ENCODE data around the gene PER1.
A peak's percentile ranks its signal among the peaks of the same experiment; 100 is the strongest.

The PER1 gene

DNA sequence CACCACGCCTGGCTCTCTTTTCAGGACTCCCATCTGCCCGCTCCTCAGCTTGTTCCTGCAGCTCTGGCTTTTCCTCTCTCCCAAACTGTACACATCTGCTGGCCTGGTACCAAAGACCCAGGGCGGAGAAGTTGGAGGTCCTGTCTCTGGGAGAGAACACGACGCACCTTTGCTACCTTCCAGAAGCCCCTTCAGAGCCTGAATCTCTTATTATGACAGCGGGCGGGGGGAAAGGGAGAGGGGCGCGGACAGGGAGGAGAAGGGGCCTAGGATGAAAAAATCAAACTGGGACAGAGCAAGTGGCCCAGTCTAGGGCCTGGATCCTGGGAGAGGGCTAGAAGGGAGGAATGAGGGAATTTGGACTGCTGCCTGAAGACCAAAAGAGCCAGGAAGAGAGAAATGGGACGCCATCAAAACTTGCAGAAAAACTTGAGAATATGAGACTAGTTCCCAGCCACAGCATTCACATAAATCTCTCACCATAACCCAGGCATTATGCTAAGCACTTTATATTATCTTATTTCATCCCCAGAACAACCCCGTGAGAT is 2.5 kb upstream of the PER1 start:
- DNase-seq (ENCODE audit: low read depth in 2 of 2): no peak

DNA sequence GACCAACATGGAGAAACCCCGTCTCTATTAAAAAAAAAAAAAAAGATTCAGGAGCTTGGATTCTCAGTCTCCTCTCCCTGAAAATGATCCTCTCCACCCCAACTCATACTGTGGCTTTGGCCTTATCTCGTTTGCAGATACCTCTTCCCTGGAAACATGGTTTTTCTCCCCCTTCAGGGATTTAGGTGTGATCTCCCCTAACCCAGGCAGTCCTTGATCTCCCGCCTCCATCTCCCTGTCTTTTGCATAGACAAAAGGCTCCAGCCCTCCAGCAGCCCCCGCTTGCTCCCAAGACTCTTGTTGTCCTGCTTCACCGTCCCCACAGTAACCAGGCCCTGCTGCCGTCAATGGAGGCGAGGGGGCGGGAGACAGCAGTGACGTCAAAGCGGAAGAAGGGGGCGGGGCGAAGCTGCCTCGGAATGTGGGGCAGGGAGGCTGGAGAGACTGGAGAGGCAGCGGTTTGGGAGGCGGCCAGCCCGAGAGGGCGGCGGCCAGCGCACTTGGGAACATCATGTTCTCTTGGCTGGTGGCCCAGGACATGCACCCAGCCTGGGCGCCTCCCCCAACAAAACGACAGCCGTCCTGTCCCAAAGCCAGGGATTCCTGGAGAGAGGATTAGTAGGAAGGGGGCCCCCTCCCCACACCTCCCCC is 1.9 kb upstream of the PER1 start:
- DNase-seq (ENCODE audit: low read depth in 2 of 2): peak; percentile 74 to 81

DNA sequence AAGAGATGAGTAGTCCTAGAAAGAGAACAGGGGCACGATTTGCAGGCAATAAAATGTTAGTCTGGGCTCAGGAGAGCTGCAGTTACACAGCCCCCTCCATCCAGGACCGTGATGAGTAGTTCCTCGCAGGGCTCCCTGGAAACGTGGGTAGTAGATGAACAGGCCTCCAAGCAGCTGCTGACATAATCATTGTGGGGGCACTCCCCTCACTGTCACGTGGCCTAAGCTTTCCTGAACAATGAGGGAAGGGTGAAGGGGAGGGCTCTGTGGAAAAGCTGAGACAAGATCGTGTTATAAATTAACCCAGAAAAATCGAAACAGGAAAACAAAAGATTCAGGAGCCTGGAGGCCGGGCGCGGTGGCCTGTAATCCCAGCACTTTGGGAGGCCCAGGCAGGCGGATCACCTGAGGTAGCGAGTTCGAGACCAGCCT is 1.3 kb upstream of the PER1 start:
- no peak for DNase-seq (ENCODE audit: low read depth in 2 of 2)

DNA sequence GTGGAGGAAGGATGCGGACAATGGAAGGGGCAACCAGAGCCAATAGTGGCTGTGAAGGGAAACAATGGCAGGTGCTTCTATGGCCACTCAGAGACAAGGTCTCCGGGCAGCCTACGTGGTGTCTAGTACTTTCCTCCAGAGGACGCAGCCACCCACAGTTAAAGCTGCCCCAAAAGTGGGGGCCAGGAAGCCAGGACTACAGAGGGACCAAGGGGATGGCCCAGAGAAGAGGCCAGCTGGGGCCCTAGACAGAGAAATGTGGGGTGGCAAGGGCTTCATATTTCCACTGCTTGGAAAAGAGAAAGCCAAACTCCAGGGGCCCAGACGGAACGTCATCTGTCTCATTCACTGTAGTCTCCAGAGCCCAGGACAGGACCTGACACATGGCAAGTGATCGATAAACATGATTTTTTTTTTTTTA is 837 bp upstream of the PER1 start:
- no peak for DNase-seq (ENCODE audit: low read depth in 2 of 2)

DNA sequence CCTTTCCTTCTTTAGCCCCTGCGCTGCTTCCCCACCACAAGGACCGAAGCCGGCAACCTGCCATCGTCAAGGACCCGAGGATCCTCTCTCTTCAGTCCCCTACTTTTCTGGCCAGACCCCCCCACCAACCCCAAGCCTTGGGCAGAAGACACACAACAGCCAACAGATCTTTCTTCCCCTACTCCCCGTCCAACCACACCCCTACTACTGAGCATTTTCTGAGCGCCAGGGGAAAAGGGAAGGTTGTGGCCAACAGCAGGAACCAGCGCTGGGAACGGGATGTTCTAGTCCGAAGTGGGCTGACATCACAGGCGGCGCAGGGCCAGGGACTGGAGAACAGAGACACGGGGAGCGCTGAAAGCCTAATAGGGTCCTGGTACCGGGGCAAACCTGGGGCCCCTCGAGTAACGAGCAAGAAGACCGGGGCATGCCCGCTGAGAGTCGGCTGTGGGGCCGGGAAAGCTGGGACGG is 528 bp downstream of the PER1 start:
- DNase-seq (ENCODE audit: low read depth in 2 of 2): no peak

DNA sequence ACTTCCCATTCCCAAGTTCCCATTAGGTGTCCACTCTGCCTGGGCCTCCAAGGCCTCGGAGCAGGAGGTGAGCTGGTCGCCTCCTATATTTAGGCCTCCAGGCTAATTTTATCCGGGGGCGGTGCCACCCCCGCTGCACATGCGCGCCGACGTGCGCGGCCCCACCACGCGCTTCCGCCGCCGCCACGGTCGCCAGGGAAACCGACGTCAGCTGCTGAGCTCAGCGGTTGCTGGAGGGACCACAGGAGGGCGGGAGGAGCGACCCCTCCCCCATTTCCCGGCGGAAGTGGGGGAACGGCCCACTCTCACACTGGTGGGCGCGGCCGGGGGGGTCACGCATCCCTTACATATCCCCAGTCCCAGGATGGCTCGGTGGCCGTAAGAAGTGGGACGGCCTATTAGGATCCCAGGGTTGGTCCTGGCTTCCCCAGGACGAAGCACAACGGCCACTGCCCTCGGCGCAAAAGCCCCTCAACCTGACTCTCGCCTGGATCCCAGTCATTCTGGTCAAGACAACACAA is 1.0 kb downstream of the PER1 start:
- DNase-seq (ENCODE audit: low read depth in 2 of 2): peak; percentile 62 to 84

DNA sequence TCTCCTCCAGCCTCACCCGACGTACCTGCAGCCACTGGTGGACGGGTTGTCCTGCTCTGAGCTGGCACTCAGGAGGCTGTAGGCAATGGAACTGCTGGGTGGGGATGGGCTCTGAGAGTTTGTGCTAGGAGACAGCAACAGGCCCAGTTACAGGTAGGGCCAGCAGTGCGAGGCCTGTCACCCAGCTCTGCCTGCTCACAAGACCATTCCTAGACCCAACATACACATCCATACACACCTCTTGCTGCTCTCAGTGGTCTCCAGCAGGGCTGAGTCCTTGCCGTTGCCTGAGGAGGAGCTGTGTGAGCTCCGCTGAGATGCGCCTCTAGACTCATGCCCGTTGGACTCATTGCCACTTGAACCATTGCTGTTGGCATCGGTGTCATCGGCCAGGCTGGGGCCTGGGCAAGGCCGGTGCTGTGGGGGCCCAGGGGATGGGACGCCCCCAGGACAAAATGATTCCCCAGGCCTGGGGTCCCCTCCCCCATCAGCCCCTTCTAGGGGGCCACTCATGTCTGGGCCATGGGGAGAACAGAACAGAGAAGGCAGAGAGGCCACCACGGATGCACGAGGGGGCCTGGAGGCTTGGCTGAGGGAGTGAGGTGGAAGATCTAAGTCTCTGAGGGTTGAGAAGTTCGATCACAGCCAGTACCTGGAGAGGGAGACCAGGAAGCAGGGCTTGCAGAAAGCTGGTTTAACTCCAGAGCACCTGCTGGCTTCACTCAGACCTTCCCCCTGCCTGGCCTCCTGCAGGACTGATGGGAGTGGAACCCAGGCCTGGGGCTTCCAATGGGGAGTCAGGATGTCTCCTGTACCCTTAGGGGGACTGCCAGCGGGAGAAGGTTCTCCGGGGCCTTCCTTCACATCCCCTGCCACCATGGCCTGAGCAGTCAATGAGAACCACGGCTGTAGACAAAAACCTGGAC is 1.7 kb downstream of the PER1 start:
- no peak for DNase-seq (ENCODE audit: low read depth in 2 of 2)

DNA sequence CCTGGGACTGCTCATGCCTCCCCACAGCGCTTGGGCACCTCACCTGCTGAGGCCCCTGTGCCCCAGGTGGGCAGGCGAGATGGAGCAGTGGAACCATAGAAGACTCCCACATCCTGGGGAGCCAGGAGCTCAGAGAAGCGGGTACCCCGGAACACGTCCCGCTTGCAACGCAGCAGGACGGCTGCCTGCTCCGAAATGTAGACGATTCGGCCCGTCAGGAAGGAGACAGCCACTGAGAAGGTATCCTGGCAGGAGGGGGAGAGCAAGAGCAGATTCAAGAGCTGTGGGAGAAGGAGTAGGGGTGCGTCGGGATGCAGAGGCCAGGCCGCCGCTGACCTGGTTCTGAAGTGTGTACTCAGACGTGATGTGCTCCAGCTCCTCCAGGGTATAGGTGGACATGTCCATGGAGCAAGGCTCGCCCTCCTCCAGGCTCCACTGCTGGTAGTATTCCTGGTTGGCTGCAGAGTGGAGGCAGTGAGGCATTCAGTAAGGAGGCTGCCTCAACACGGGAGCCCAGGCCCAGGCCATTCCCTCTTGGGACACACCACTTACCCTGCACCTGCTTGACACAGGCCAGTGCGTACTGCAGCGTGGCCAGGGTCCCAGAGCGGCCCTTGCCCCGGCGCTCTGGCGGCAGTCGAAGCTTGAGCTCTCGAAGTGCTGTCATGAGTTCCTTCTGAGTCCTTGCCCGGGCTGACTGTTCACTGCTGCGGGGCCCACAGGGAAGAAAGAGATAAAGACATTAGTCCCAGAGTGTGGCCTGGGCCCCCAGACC is 2.6 kb downstream of the PER1 start:
- DNase-seq (ENCODE audit: low read depth in 2 of 2): no peak

DNA sequence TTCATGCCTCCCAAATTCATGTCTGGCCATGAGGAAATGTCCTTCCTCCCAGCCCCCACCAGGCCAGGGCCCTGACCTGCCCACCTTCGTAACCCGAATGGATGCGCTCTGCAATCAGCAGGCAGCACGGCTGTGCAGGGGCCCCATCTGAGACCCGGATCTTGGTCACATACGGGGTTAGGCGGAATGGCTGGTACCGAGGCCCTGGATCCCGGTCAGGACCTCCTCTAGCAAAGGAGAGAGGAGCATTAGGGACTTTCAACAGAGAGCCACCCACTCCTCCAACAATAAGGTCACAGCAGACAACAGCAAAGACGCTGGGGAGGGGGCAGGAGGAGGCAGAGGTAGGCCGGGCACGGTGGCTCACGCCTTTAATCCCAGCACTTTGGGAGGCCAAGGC is 3.6 kb downstream of the PER1 start:
- DNase-seq (ENCODE audit: low read depth in 2 of 2): no peak

DNA sequence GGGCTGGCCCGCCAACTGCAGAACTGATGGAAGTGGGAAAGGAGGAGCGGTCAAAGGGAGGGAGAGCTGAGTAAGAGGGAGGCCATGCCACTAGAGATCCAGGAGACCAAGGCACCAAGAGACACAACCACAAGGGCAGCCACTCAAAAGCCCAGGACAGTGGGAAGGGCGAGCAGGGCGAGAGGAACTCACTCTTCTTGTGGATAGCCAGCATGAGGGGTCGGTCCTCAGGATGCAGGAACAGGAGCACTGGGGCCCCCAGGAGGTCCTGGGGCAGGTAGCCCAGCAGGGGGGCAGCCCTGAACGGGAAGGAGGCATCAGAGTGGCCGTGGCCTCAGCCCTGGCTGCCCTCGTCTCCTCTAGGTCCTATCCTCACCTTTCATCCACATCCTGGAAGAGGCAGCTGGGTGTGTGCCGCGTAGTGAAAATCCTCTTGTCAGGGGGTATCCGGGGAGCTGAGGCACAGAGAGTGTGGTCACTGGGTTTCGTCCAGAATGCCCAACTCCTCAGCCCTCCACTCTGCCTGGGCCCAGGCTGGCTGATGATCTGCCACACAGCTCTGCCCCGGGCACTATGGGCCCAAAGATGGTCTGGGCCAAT is 4.3 kb downstream of the PER1 start:
- DNase-seq (ENCODE audit: low read depth in 2 of 2): no peak

DNA sequence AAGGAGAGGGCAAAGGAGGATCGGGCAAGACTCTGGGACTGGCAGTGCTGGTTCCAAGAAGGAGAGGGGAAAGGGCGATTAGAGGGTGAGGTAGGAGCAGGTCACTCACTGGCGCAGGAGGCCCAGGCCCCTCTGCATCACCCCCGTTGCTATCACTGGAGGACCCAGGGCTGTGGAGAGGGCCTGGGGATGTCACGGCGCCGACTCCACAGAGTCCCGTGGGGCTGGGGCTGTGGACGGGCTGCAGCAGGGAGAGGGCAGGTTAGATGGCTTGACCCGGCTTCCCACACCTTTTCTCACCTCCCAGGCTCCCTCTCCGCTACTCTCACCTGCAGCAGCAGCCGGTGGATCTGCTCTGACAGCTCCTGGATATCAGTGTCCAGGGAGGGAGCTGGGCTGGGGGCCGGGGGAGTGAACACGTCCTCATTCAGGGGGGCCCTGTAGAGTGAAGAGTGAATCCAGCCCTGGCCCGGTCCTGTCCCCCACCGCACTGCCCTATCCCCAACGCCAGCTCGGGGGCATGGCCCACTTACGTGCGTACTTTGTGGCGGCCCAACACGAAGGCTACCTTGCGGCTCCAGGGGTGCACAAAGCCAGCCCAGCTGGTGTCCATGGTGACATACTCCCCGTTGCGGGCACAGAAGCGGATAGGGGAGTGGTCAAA is 4.9 kb downstream of the PER1 start:
- DNase-seq (ENCODE audit: low read depth in 2 of 2): no peak

DNA sequence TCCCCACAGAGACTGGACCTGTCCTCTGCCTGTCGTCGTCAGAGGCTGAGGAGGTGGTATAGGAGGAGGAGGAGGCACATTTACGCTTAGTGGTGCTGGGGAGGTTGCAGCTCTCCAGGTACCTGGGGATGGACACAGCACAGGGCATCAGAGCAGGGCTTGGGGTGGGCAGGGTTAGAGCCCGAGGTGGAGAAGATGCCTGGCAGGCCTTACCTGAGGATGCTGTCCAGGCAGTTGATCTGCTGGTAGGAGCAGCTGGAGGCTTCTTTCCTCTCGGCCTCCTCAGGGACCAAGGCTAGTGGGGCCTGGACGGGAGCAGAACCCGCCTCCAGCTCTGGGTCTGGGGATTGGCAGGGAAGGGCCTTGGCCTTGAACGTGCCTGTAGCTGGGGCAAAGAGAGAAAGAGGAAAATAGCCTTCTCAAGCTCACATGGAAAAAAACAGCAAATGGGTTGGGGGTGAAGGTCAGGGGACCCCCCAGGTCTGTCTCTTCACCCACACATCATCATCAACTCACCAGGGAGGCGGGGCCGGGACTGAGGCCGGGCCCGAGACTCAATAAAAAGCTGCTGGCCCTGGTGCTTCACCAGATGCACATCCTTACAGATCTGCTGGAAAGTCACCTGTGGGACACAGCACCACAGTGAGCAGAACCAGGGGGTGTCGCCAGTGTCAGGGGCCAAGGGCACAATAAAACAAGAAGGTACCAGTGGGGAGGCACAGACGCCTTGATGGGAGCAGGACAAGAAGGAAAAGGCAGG is 5.6 kb downstream of the PER1 start:
- no peak for DNase-seq (ENCODE audit: low read depth in 2 of 2)

DNA sequence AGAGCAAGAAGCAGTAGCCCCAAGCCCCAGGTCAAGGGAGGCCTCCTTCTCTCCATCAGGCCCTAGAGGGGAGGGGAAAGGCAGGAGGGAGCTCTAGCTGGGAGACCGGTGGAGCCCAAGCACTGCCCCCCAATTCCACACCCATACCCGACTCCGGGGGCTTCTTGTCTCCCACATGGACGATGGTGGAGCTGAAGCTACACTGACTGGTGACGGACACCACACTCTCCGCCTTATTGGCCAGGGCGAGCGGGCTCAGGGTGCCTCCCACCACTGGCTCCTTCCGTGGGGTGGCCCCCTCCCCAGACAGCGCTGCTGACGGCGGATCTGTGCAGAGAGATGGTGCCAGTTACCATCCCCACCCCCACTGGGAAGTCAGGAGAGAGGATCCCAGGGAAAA is 6.4 kb downstream of the PER1 start:
- DNase-seq (ENCODE audit: low read depth in 2 of 2): no peak

DNA sequence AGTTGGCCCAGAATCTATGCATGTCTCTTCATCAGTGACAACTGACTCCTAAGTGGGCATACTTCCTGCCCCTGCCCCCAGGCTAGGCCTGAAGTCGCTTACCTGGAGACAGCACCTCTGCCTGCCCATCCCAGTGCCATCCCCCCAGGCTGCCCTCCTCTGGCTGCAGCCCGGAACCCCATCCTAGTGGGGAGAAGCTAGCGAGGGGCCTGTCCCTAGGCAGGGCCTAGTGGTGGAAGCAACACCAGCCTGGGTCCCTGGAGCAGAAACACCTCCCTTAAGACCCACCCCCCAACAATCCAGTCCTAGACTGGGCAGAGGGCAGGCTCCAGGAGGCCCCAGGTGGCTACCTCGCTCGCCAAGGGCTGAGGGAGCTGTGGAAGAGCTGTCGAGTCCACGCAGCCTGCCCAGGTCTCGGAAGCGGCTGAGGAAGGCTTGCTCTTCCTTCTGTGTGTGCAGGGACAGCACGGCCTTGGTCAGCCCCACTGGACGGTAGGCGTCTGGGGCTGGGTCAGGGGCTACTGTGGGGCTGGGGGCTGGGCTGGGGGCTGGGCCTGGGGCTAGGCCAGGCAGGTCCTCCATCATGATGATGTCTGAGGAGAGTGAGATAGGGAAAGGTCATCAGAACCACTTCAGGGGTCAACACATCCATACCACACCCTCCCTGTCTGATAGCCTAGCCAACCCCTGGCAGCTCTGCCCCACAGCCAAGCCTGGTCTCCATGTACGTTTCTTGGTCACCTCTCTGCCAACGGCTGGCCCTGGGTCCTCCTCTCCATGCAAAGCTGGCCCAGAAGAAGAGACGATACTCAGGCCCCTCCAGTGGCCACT is 7.6 kb downstream of the PER1 start:
- DNase-seq (ENCODE audit: low read depth in 2 of 2): no peak

DNA sequence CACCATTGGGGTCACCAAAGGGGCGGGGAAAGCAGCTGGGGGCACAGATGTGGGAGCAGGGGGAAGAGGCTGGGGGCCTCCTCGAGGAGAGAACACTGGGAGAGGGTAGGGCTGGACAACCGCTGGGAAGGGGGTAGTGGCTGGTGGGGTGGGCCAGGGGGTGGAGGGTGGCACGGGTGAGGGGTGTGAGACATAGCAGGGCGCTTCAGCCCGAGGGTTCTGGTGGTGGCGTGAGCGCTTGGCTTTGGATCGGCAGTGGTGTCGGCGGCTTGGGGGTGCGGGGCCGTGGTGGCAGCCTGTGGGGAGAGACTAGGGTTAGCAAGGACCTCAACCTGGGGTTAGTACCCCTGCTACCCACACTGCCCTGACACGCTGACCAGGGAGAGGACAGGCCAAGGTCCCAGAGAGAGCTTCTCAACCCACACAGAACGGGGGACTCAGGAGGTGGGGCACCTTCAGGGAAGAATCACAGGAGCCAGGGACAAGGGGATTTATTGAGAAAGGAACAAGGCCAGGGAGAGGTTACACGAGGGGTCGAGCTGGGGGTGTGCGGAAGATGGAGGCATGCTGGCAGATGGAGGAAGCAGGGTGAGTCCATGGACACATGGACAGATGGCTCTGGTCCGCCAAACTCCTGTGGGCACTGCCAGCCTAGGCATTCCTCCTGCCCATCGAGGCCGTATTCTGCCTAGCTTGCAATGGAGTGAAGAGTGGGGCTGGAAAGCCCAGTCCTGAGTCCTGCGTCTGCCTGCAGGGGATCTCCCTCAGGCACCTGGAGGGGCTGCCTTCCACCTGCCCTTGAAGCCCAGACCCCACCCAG is 8.4 kb downstream of the PER1 start:
- no peak for DNase-seq (ENCODE audit: low read depth in 2 of 2)

DNA sequence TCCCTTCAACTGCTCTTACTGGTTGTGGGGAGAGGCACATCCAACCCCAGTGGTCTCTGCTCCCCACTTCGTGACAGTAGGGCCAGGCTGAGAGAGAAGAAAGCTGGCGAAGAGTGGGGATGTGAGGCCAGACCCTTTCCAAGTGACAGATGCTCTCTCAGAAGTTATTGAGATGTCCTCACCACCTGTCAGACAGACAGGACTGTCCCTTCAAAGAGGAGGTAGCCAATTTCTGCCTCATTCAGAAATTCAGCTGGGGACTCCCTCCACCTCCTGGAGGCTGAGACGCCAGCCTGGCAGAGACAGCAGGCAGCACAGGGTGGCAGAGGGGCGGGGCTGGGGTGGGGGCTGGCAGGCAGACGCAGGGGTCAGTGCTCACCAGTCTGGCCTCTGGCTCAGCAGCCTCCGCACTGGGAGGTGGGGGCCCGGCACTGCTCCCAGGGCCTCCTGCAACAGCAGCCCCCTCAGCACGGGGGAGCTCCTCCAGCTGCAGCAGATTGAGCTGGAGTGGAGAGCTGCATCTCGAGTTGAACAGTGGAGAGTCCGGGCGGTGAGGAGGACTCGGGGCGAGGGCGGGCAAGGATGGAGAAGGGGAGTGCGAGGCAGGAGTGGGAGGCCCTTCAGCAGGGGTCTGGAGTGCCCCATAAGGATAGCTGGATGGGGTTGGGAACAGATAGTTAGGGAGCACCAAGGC is 9.2 kb downstream of the PER1 start:
- no peak for DNase-seq (ENCODE audit: low read depth in 2 of 2)

DNA sequence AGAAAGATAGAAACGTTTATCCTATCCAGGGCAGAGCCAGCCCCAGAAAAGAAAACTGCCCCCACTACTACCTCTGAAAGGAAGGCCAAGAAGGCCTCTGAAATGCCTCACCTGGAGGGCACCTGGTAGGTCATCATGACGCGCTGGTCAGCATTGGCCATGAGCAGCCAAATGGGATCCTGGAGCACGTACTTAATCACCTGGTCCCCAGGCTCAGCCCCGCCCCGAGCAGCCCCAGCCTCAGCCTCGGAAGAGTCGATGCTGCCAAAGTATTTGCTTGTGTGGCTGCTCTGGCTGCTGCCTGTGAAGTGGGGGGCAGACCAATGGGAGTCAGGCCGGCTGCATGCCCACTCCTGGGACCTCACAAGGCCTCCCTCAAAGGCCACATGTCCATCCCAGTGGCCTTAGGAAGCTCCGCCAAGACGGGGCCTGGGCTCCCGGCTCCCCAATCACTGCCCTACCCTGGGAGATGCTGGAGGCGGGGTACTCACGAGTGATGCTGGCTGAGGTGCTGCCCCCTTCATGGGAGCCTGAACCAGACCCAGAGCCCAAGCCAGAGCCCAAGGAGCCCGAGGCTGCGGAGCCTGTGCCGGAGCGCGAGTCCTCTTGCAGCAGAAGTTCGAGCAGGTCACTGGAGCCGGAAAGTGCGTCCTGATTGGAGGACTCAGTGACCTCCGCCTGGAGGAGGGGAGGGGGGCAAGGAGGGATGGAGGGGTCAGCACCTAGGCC is 9.9 kb downstream of the PER1 start:
- no peak for DNase-seq (ENCODE audit: low read depth in 2 of 2)
